GM23338 (cell line): ENCODE measurements around the gene TRHDE. TPM values are rescaled to one million over a fixed set of nuclear protein-coding genes. Genes with fewer than 3 reads are reported as not detected.

Experiments
- ATAC-seq: fragments of 200-7000 bp; cut with Tn5 transposase; 3 replicates; pipeline ENCODE4 v1.9.1; 2020
- DNase-seq: peaks from one replicate; pipeline ENCODE4 v3.0.0-alpha.2; 2015; ENCODE audit warnings: low spot score
- H2AFZ ChIP-seq: fragments of 200-600 bp; sonication (generic); 2 replicates; pipeline ENCODE4 v1.8.0; 2016; ENCODE audit warnings: antibody characterized with exemption, mild to moderate bottlenecking, moderate library complexity
- H3F3A ChIP-seq: fragments of 200-600 bp; sonication (generic); replicated peaks from 2 replicates; pipeline ENCODE4 v1.8.0; 2017; ENCODE audit warnings: antibody characterized with exemption, mixed run types, low read depth
- H3K27ac ChIP-seq: fragments of 200-600 bp; sonication (generic); 2 replicates; pipeline ENCODE4 v1.6.1; 2016; ENCODE audit warnings: low read depth
- H3K27me3 ChIP-seq: fragments of 200-600 bp; sonication (generic); 2 replicates; pipeline ENCODE4 v1.8.0; 2016; ENCODE audit warnings: mild to moderate bottlenecking, mixed run types, moderate library complexity; ENCODE audit not compliant: insufficient read depth
- H3K36me3 ChIP-seq: fragments of 200-600 bp; sonication (generic); 2 replicates; pipeline ENCODE4 v1.8.0; 2016; ENCODE audit warnings: mild to moderate bottlenecking; ENCODE audit not compliant: insufficient read depth
- H3K4me1 ChIP-seq: fragments of 200-600 bp; sonication (generic); 2 replicates; pipeline ENCODE4 v1.8.0; 2016; ENCODE audit warnings: mild to moderate bottlenecking, moderate library complexity; ENCODE audit not compliant: insufficient read depth
- H3K4me2 ChIP-seq: fragments of 200-600 bp; sonication (generic); 2 replicates; pipeline ENCODE4 v1.7.1; 2017; ENCODE audit warnings: mixed run types
- H3K4me3 ChIP-seq: fragments of 200-600 bp; sonication (generic); 2 replicates; pipeline ENCODE4 v1.6.1; 2016; ENCODE audit warnings: mixed run types
- H3K79me2 ChIP-seq: fragments of 200-600 bp; sonication (generic); replicated peaks from 2 replicates; pipeline ENCODE4 v1.8.0; 2017; ENCODE audit warnings: mild to moderate bottlenecking; ENCODE audit not compliant: insufficient read depth
- H3K9me2 ChIP-seq: fragments of 200-600 bp; sonication (generic); 2 replicates; pipeline ENCODE4 v1.8.0; 2017; ENCODE audit not compliant: insufficient read depth
- H4K20me1 ChIP-seq: fragments of 200-600 bp; sonication (generic); replicated peaks from 2 replicates; pipeline ENCODE4 v1.8.0; 2017; ENCODE audit warnings: mild to moderate bottlenecking; ENCODE audit not compliant: insufficient read depth
- H3K27ac Mint-ChIP-seq: 2 replicates; pipeline ENCODE4 v1.8.0; 2020; ENCODE audit warnings: inconsistent platforms, mild to moderate bottlenecking, moderate library complexity, mixed read lengths
- H3K27me3 Mint-ChIP-seq: 3 replicates; pipeline ENCODE4 v1.8.0; 2022; ENCODE audit warnings: low read depth, mild to moderate bottlenecking, moderate library complexity, mixed read lengths, inconsistent platforms; ENCODE audit not compliant: insufficient read depth, poor library complexity
- H3K36me3 Mint-ChIP-seq: 3 replicates; pipeline ENCODE4 v1.8.0; 2021; ENCODE audit warnings: low read depth, mild to moderate bottlenecking, inconsistent platforms, moderate library complexity, mixed read lengths
- H3K4me1 Mint-ChIP-seq: 3 replicates; pipeline ENCODE4 v1.8.0; 2020; ENCODE audit warnings: mild to moderate bottlenecking, inconsistent platforms, mixed read lengths
- H3K4me3 Mint-ChIP-seq: 3 replicates; pipeline ENCODE4 v1.8.0; 2021; ENCODE audit warnings: moderate library complexity, mild to moderate bottlenecking, inconsistent platforms, mixed read lengths
- H3K9me3 Mint-ChIP-seq: 3 replicates; pipeline ENCODE4 v1.8.0; 2020; ENCODE audit warnings: moderate library complexity, mild to moderate bottlenecking, inconsistent platforms, mixed read lengths
- CTCF ChIP-seq, 2 experiments: fragments of 200-600 bp in 1 of 2; sonication (generic) in 1 of 2; conservative IDR thresholded peaks; 2 replicates each; pipeline versions ENCODE4 v1.5.1 to v1.6.1; 2016 to 2017; ENCODE audit warnings: antibody characterized with exemption in 2 of 2, low read depth in 2 of 2, mild to moderate bottlenecking in 2 of 2, moderate library complexity in 1 of 2
- EZH2phosphoT487 ChIP-seq: fragments of 200-600 bp; sonication (generic); IDR thresholded peaks from one replicate; pipeline ENCODE4 v1.8.1; 2018; ENCODE audit warnings: antibody characterized with exemption; ENCODE audit not compliant: unreplicated experiment
- JUNB ChIP-seq: IDR thresholded peaks from one replicate; pipeline ENCODE4 v1.6.1; 2016; ENCODE audit warnings: antibody characterized with exemption; ENCODE audit not compliant: unreplicated experiment
- POLR2AphosphoS5 ChIP-seq: IDR thresholded peaks from 2 replicates; pipeline ENCODE4 v1.6.1; 2016; ENCODE audit warnings: antibody characterized with exemption, low read depth
- STAT1 ChIP-seq: IDR thresholded peaks from one replicate; pipeline ENCODE4 v1.6.1; 2016; ENCODE audit warnings: antibody characterized with exemption; ENCODE audit not compliant: unreplicated experiment
- ZNF114 ChIP-seq: fragments of 250-450 bp; sonication (Bioruptor Pico); IDR thresholded peaks from 2 replicates; pipeline ENCODE4 v1.5.0; 2020; ENCODE audit warnings: mild to moderate bottlenecking, moderate library complexity
- ZNF331 ChIP-seq: fragments of 250-450 bp; sonication (Bioruptor Pico); IDR thresholded peaks from 2 replicates; pipeline ENCODE4 v1.5.0; 2020; ENCODE audit warnings: low read depth, mild to moderate bottlenecking, moderate library complexity
- ZNF462 ChIP-seq: fragments of 250-450 bp; sonication (Bioruptor Pico); IDR thresholded peaks from 2 replicates; pipeline ENCODE4 v1.5.0; 2020; ENCODE audit warnings: mild to moderate bottlenecking, moderate library complexity
- polyA plus RNA-seq: library from polyadenylated mRNA; unstranded; fragments of >200 nt; fragmentation: Nextera tagmentation; extraction: Ambion mirVana; gene quantifications from 2 replicates; pipeline ENCODE4 v1.2.1, GENCODE V29; 2016
- total RNA-seq: library from RNA; depleted of rRNA; stranded (reverse); fragments of >200 nt; shearing (Covaris generic); gene quantifications from 2 replicates; pipeline ENCODE4 v1.2.3, GENCODE V29; 2014

Gene TRHDE
- total and polyA plus RNA-seq, 2 experiments from 2014 or later = 1.3 to 7.7 TPM

- TF ChIP-seq ZNF462 (CRISPR knock-in tag) = no peak
- TF ChIP-seq JUNB = no peak
- no peak for TF ChIP-seq POLR2AphosphoS5
- TF ChIP-seq STAT1 = no peak
- no peak for TF ChIP-seq ZNF331
- TF ChIP-seq ZNF114 (CRISPR knock-in tag) = no peak
- TF ChIP-seq CTCF (conservative IDR thresholded peaks at IDR 0.05; ENCODE audit: low read depth in 2 of 2) = no peak
Measured at GRCh38 chr12:72270246-72270645, 1.9 kb upstream of the TRHDE start (continued).

GRCh38 chr12:72270961-72271360, 1.2 kb upstream of the TRHDE start:
- Histone ChIP-seq H2AFZ (0 out of 2 replicates have a peak overlapping the region, but pooled peaks have one; percentile 87), H4K20me1 (no peaks in the 10 kb centered on the region), H3F3A (no peaks in the 10 kb centered on the region), H3K27me3 (peaks cover 38% of the 10 kb centered on the region), H3K79me2 (peaks cover 34% of the 10 kb centered on the region), H3K27ac (no peak overlapping the region), H3K4me2 (peak overlapping the region; percentile 91), H3K4me1 (peaks cover 44% of the 10 kb centered on the region), H3K4me3 (peak overlapping the region; percentile 80), H3K36me3 (no peaks in the 10 kb centered on the region), H3K9me2 (no peaks in the 10 kb centered on the region)
- H3K36me3 Mint-ChIP-seq = no peaks in the 10 kb centered on the region
- H3K27ac Mint-ChIP-seq = no peak overlapping the region
- DNase-seq (no peak), ATAC-seq (no peak)
- H3K4me3 Mint-ChIP-seq = peak overlapping the region; percentile 92
- no peaks in the 10 kb centered on the region for H3K9me3 Mint-ChIP-seq
- peaks cover 34% of the 10 kb centered on the region for H3K27me3 Mint-ChIP-seq
- TF ChIP-seq POLR2AphosphoS5 (no peak), EZH2phosphoT487 (no peak)
- peaks cover 39% of the 10 kb centered on the region for H3K4me1 Mint-ChIP-seq
